ENCODE results near the gene CARD8. TPM values are rescaled to one million over a fixed set of nuclear protein-coding genes. Genes with fewer than 3 reads are reported as not detected.
"Not testable (repeated sequence)": the region's sequence is repeated elsewhere in the genome, so short reads cannot be mapped to it uniquely, and the experiment has no call there.

The CARD8 gene, protein sequence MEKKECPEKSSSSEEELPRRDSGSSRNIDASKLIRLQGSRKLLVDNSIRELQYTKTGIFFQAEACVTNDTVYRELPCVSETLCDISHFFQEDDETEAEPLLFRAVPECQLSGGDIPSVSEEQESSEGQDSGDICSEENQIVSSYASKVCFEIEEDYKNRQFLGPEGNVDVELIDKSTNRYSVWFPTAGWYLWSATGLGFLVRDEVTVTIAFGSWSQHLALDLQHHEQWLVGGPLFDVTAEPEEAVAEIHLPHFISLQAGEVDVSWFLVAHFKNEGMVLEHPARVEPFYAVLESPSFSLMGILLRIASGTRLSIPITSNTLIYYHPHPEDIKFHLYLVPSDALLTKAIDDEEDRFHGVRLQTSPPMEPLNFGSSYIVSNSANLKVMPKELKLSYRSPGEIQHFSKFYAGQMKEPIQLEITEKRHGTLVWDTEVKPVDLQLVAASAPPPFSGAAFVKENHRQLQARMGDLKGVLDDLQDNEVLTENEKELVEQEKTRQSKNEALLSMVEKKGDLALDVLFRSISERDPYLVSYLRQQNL
- 100 to 1,000 TPM; 247 to 253 TPM for total RNA-seq

DNA sequence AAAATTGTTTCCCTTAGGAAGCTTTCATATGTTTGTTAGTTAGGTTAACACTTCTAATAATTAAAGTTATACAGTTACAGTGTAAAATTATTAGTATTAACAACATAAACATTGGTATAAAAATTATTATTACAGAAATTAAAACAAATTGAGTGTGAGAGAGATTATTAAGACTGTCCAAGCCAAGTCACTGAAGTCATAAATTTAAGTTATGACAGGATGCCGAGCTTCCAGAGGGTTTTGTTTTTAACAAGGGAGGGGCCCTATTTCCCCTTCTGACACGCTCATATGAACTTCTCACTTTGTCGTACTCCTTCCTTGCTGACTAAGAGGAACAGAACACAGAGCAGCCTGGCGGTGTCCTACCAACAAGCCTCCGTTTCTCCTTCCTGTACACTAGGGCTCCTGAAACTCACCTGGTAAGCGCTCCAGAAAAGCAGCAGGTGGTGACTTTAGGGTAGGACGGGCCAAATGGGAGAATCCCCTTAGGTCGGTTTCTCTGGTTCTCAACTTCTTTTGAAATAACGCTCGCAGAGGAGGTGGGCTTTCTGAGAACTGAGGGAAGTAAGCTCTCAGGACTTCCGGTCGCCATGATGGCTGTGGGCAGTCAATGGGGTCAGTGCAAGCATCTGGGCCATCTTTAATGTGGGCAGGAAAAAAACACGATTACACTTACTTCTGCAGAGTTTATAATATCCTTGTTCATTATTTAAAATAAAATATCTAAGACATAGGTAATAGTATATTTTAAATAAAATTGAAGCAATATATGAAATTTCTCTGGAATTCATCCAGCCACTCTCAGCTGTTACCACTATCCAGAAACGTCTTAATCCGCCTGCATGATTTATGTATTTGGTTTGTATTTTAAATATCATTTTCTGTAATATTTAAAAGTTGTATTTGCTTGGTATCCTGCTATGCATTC, at the start of gene CARD8:
TSS of gene CARD8 (minus strand) at position 537 of the 928 bp plus-strand sequence. CDS start 14,892 bp downstream, outside the sequence.
- Mint-ChIP-seq H3K4me1 (peaks cover 68% of the 10 kb centered on the region), H3K9me3 (no peaks in the 10 kb centered on the region), H3K27ac (peak within 1 kb of the TSS; percentile 95), H3K36me3 (ENCODE audit: low read depth) (peaks cover 31% of the 10 kb centered on the region), H3K27me3 (no peaks in the 10 kb centered on the region), H3K4me3 (peak within 1 kb of the TSS; percentile 98)
- DNase-seq, result peak; percentile 86
- ChIA-PET POLR2A (interaction anchor here (0.7 to 8.7 kb wide), 17 partner anchors 9 to 363 kb away, joined by 3 to 101 read pairs (median 4); partner anchors contain the start of genes EMP3, LIG1, RPL18 and SYNGR4), CTCF (interaction anchor here (1.1 to 1.5 kb wide), 5 partner anchors 10 to 86 kb away, joined by 3 to 8 read pairs (median 7); partner anchors contain the start of genes LIG1 and ZSWIM9)

DNA sequence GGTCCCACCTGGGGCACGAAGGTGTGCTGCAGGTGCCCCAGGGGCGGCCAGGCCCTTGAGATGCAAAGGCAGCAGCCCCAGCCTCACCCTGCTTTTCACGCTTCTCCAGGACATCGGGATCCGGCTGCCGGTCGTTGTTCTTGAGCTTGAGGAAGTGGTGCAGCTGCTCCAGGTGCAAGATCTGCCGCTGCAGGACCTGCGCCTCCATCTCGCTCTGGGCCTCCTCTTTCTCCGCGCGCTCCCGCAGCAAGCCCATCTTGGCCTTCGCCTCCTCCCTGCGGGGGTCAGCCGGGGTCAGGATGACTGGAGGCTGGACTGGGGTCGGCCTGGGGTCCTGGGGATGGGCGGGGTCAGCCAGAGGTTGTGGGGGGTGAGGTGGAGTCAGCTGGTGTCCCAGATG, 48.2 kb upstream of the CARD8 start:
- Mint-ChIP-seq H3K27ac (no peak overlapping the region), H3K9me3 (no peaks in the 10 kb centered on the region), H3K27me3 (peaks cover 4% of the 10 kb centered on the region), H3K36me3 (ENCODE audit: low read depth) (no peaks in the 10 kb centered on the region), H3K4me3 (no peak overlapping the region), H3K4me1 (no peaks in the 10 kb centered on the region)
- ChIA-PET CTCF (interaction anchor here (2.6 kb wide), 1 partner anchor 11 kb away, joined by 9 read pairs; no protein-coding TSS in a partner anchor), POLR2A (no interaction called here)
- no peak for DNase-seq

GRCh38 chr19:48303367-48303766, 47.7 kb upstream of the CARD8 start:
- ChIA-PET POLR2A (no interaction called here), CTCF (interaction anchor here (2.6 kb wide), 1 partner anchor 11 kb away, joined by 9 read pairs; no protein-coding TSS in a partner anchor)
- no peaks in the 10 kb centered on the region for H3K9me3 Mint-ChIP-seq
- H3K4me3 Mint-ChIP-seq, result no peak overlapping the region
- no peaks in the 10 kb centered on the region for H3K36me3 Mint-ChIP-seq (ENCODE audit: low read depth)
- H3K27ac Mint-ChIP-seq, result no peak overlapping the region
- peaks cover 4% of the 10 kb centered on the region for H3K27me3 Mint-ChIP-seq
- H3K4me1 Mint-ChIP-seq, result no peaks in the 10 kb centered on the region
- no peak for DNase-seq

DNA sequence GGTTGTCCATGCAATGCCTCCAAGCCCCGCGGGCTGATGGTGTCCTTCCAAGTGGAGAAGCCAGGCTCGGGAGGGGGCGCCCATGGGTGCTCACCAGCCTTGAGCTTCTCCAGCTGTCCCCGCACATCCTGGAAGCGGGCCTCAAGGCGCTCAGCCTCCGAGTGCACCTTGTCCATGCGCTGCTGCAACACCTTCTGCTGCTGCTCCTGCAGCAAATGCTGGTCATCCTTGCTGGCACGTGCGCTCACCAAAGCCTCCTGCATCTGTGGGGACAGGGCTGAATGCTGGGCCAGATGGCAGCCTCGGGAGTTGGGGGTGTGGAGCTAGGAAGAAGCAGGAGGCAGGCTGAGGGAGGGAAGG, 46.9 kb upstream of the CARD8 start:
- DNase-seq, result no peak
- ChIA-PET POLR2A (no interaction called here), CTCF (no interaction called here)
- H3K27me3 Mint-ChIP-seq, result peaks cover 2% of the 10 kb centered on the region
- no peak overlapping the region for H3K4me3 Mint-ChIP-seq
- no peaks in the 10 kb centered on the region for H3K4me1 Mint-ChIP-seq
- no peaks in the 10 kb centered on the region for H3K36me3 Mint-ChIP-seq (ENCODE audit: low read depth)
- H3K9me3 Mint-ChIP-seq, result no peaks in the 10 kb centered on the region
- no peak overlapping the region for H3K27ac Mint-ChIP-seq

DNA sequence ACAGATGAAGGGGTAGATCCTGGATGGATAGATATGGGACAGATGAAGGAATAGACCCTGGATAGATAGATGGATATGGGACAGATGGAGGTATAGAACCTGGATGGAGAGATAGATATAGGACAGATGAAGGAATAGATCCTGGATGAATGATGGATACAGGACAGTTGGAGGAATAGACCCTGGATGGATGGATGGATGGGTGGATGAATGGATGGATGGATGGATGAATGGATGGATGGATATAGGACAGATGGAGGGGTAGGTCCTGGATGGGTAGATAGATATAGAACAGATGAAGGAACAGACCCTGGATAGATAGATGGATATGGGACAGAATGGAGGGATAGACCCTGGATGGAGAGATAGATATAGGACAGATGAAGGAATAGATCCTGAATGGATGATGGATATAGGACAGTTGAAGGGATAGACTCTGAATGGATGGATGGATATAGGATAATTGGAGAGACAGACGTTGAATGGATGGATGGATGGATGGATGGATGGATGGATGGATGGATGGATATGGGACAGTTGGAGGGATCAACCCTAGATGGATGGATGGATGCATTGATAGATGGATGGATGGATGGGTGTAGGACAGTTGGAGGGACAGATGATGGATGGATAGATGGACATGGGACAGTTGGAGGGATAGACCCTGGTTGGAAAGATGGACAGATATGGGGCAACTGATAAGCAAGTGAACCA, 46.3 kb upstream of the CARD8 start:
- DNase-seq, result no peak
- H3K4me1 Mint-ChIP-seq, result no peaks in the 10 kb centered on the region
- H3K9me3 Mint-ChIP-seq, result no peaks in the 10 kb centered on the region
- ChIA-PET POLR2A (no interaction called here), CTCF (no interaction called here)
- no peak overlapping the region for H3K4me3 Mint-ChIP-seq
- no peak overlapping the region for H3K27ac Mint-ChIP-seq
- H3K27me3 Mint-ChIP-seq, result peaks cover 2% of the 10 kb centered on the region
- no peaks in the 10 kb centered on the region for H3K36me3 Mint-ChIP-seq (ENCODE audit: low read depth)

DNA sequence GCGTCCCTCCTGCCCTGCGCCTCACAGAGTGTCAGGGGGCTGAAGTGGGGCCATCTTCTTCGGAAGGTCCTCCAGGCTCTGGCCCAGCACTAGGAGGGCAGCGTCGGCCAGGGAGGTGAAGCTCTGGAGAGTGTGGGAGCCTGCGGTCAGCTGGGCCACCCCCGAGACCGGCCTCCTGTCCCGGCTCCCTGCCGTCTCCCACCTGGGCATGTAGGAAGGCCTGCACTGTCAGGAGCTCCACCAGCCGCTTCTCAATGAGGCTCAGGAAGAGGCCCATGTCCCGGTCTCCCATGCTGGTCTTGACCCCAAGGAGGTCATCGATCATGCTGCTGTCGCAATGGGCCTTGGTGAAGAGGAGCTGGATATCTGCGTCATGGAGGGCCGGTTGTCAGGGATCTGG, 42.3 kb upstream of the CARD8 start:
- Mint-ChIP-seq H3K27ac (no peak overlapping the region), H3K4me1 (no peaks in the 10 kb centered on the region), H3K4me3 (no peak overlapping the region), H3K9me3 (no peaks in the 10 kb centered on the region), H3K27me3 (peaks cover 2% of the 10 kb centered on the region), H3K36me3 (ENCODE audit: low read depth) (no peaks in the 10 kb centered on the region)
- POLR2A ChIA-PET, result no interaction called here
- DNase-seq, result no peak
- CTCF ChIA-PET, result no interaction called here

GRCh38 chr19:48296963-48297734, 41.4 kb upstream of the CARD8 start:
- Mint-ChIP-seq H3K4me3 (no peak overlapping the region), H3K4me1 (no peaks in the 10 kb centered on the region), H3K27ac (no peak overlapping the region), H3K36me3 (ENCODE audit: low read depth) (no peaks in the 10 kb centered on the region), H3K9me3 (no peaks in the 10 kb centered on the region), H3K27me3 (peaks cover 2% of the 10 kb centered on the region)
- no peak for DNase-seq
- ChIA-PET POLR2A (no interaction called here), CTCF (no interaction called here)

GRCh38 chr19:48295458-48295857, 39.7 kb upstream of the CARD8 start:
- DNase-seq, result no peak
- CTCF ChIA-PET, result no interaction called here
- peaks cover under 1% of the 10 kb centered on the region for H3K27me3 Mint-ChIP-seq
- no peak overlapping the region for H3K27ac Mint-ChIP-seq
- no peaks in the 10 kb centered on the region for H3K36me3 Mint-ChIP-seq (ENCODE audit: low read depth)
- no peaks in the 10 kb centered on the region for H3K9me3 Mint-ChIP-seq
- peaks cover 6% of the 10 kb centered on the region for H3K4me1 Mint-ChIP-seq
- no peak overlapping the region for H3K4me3 Mint-ChIP-seq
- POLR2A ChIA-PET, result no interaction called here

DNA sequence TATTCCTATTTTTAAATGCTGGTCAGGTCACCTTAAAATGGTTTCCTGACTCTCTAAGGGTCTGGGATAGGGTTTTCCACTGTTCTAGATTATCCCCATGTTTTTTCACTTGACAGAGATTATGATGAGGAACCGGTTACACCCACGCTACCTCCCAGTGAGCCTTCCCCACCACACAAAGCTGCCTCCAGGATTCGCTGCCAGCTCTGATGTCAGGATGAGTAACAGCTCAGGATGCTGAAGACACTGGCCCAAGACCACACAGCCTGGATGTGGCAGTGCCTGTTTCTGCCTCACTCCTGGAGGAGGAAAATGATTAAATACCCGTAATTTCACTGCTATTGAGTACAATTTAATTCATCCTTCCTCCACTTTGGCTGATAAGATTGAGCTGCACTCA, 37.1 kb upstream of the CARD8 start:
- ChIA-PET POLR2A (interaction anchor here (1.1 kb wide), 1 partner anchor 41 kb away, joined by 3 read pairs; no protein-coding TSS in a partner anchor), CTCF (interaction anchor here (0.7 kb wide), 1 partner anchor 535 kb away, joined by 3 read pairs; no protein-coding TSS in a partner anchor)
- Mint-ChIP-seq H3K27me3 (peaks cover 5% of the 10 kb centered on the region), H3K4me3 (no peak overlapping the region), H3K36me3 (ENCODE audit: low read depth) (no peaks in the 10 kb centered on the region), H3K27ac (no peak overlapping the region), H3K9me3 (no peaks in the 10 kb centered on the region), H3K4me1 (peaks cover 6% of the 10 kb centered on the region)
- no peak for DNase-seq

GRCh38 chr19:48291489-48291815, 35.7 kb upstream of the CARD8 start:
- H3K27ac Mint-ChIP-seq; H3K27me3 Mint-ChIP-seq; POLR2A ChIA-PET; H3K36me3 Mint-ChIP-seq (ENCODE audit: low read depth); H3K4me1 Mint-ChIP-seq; H3K9me3 Mint-ChIP-seq; DNase-seq: not testable (repeated sequence)
- CTCF ChIA-PET, result interaction anchor here (0.7 to 2.3 kb wide), 9 partner anchors 13 to 889 kb away, joined by 3 to 13 read pairs (median 4); no protein-coding TSS in a partner anchor
- H3K4me3 Mint-ChIP-seq, result peak overlapping the region; percentile 60

- Mint-ChIP-seq H3K9me3 (peaks cover 4% of the 10 kb centered on the region), H3K4me1 (peaks cover 6% of the 10 kb centered on the region), H3K27me3 (peaks cover 8% of the 10 kb centered on the region), H3K36me3 (ENCODE audit: low read depth) (peaks cover 4% of the 10 kb centered on the region), H3K4me3 (peak overlapping the region; percentile 60), H3K27ac (no peak overlapping the region)
- ChIA-PET CTCF (interaction anchor here (1.1 to 2.3 kb wide), 7 partner anchors 13 to 30 kb away, joined by 3 to 13 read pairs (median 5); no protein-coding TSS in a partner anchor), POLR2A (no interaction called here)
- peak; percentile 59 for DNase-seq
Observed at GRCh38 chr19:48290771-48291488, 35.2 kb upstream of the CARD8 start.

Measured in activated CD4-positive, alpha-beta memory T cell treated with anti-CD3 and anti-CD28 coated beads, Interleukin-2, amount 10 ng/mL, durations not matched to agents 7 days and 5 days (primary cell).